CD4-positive, alpha-beta T cell treated with Interleukin-6 for 4 hours (primary cell): ENCODE measurements around the gene TRAPPC4.
"Not testable (repeated sequence)": the region's sequence is repeated elsewhere in the genome, so short reads cannot be mapped to it uniquely, and the experiment has no call there.

Source experiments
- DNase-seq: peaks from one replicate; pipeline ENCODE4 v3.0.0-alpha.2; 2020; ENCODE audit warnings: mixed read lengths

Gene TRAPPC4

GRCh38 chr11:119034813-119035212 lies 16.2 kb downstream of the TRAPPC4 start:
- no peak for DNase-seq

GRCh38 chr11:119038884-119039283 lies 20.3 kb downstream of the TRAPPC4 start:
- DNase-seq: no peak

DNA sequence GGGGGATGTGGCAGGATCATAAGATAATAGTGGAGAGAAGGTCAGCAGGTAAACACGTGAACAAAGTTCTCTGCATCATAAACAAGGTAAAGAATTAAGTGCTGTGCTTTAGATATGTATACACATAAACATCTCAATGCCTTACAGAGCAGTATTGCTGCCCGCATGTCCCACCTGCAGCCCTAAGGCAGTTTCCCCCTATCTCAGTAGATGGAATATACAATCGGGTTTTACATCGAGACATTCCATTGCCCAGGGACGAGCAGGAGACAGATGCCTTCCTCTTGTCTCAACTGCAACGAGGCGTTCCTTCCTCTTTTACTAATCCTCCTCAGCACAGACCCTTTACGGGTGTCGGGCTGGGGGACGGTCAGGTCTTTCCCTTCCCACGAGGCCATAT lies 20.9 kb downstream of the TRAPPC4 start:
- DNase-seq: not testable (repeated sequence)

DNA sequence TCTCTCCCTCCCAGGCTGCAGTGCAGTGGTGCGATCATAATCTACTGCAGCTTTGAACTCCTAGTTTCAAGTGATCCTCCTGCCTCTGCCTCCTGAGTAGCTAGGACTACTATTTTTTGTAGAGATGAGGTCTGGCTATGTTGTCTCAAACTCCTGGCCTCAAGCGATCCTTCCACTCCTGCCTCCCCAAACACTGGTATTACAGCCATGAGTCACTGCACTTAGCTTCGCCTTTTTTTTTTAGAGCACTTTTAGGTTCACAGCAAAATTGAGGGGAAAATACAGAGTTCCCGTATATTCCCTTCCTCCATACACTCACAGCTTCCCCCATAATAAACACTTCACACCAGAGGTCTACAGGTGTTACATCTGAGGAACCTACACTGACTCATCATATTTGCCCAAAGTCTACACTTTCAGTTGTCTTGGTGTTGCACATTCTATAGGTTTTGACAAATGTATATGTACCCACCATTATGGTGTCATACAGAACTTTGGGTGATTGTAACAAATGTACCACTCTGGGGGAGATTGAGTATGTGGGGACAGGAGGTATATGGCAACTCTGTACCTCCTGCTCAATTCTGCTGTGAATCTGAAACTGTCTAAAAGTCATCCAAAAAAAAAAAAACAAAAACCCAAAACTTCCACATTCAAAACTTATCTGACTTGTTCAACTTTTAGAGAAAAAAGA lies 23.4 kb downstream of the TRAPPC4 start:
- no peak for DNase-seq

GRCh38 chr11:119042927-119043326 lies 24.4 kb downstream of the TRAPPC4 start:
- no peak for DNase-seq

DNA sequence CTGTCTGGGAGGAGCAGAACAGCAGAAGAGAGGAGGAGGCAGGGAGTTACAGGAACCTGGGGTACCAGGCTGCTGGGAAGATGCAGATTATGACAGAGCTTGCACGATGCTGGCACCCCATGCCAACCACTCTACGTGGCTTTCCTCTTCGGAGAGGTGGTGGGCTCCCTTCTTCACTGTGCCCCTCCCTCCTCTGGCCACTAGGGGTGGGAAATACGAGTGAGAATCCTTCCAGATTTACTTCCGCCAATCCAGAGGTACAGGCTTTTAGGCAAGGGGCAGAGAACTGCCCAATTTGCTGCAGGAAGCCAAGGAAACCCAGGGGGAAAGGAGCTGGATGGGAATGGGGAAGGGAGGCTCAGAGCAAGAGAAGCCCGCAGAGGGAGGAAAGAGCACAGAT lies 26.1 kb downstream of the TRAPPC4 start:
- no peak for DNase-seq

GRCh38 chr11:119046489-119046888 lies 27.9 kb downstream of the TRAPPC4 start:
- DNase-seq: no peak

DNA sequence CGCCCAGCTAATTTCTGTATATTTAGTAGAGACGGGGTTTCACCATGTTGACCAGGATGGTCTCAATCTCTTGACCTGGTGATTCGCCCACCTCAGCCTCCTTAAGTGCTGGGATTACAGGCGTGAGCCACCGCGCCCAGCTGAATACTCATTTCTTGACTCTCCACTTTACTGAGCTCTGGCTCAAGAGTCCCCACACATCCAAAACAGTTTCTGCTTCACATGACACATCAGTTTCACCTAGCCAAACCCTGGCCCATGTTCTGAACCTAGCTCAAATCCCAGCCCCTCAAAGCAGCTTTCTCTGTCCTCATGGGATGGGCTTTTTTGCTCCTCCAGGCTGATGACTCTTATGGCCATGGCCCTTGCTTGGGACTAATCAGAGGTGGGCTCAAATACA lies 28.6 kb downstream of the TRAPPC4 start:
- no peak for DNase-seq

DNA sequence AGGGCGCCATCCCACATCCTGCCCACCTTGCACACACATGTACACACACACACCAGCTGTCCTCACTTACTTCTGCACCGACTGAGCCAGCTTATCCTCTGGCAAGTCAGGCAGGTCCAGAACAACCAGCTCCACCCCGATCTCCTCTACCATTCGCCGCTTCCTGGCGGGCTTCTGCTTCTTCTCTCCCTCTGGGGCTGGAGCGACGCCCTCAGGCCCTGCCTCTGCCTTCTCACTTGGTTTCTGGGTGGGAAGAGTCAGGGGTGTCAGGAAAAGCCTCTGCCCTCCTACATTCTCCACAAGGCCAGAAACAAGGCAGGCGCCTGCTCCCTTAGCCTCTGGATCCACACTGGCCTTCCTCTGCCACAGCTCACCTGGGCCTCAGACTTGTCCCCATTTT lies 30.1 kb downstream of the TRAPPC4 start:
- DNase-seq: no peak

DNA sequence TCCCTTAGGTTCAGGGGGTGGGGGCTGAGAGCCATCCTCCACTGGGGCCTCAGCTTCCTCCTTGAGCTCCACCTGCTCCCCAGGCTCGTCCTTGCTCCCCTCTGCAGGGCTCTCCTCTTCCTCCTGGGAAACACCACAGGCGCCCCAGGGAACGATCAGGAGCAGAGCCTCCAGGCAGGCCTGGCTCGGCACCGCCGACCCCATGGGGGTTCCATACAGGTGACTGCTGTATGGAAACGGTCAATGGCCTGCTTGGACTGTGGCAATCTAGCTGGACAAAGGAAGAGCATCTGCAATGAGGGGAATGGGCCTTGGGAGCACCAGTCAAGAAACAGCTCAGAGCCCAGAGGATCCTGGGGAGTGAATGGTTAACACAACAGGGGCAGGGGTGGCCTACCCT lies 30.5 kb downstream of the TRAPPC4 start:
- DNase-seq: no peak

GRCh38 chr11:119051440-119052162 lies 33.0 kb downstream of the TRAPPC4 start:
- DNase-seq: no peak

- no peak for DNase-seq
Measured at GRCh38 chr11:119052163-119052814, 33.7 kb downstream of the TRAPPC4 start.

GRCh38 chr11:119054418-119054817 lies 35.9 kb downstream of the TRAPPC4 start:
- DNase-seq: no peak

GRCh38 chr11:119055901-119056300 lies 37.3 kb downstream of the TRAPPC4 start:
- DNase-seq: no peak

- DNase-seq: peak; percentile 50
Measured at GRCh38 chr11:119056421-119056999, 37.9 kb downstream of the TRAPPC4 start.

- DNase-seq: peak; percentile 100
Measured at GRCh38 chr11:119057000-119057769, 38.6 kb downstream of the TRAPPC4 start, which contains the start of gene HYOU1. Gene HYOU1, minus strand, starts transcription at chr11:119057205. Its CDS starts 1,045 bp downstream, at chr11:119056160.

GRCh38 chr11:119059128-119059527 lies 40.6 kb downstream of the TRAPPC4 start:
- not testable (repeated sequence) for DNase-seq

DNA sequence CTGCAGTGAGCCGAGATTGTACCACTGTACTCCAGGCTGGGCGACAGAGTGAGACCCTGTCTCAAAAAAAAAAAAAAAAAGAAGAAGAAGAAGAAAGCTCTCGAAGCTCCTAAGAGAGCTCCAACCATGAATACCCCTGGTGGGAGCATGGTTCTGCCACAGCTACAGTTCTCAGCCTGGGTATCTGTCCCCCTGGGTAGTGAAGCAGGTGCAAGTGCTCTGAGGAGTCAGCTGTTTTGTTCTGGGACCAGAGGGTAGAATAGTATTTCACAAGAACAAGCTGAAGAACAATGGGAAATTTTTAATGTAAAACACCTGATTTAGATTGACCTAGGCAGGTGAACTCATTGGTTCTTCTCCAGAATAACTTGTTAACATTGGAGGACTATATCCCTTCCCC lies 42.7 kb downstream of the TRAPPC4 start:
- no peak for DNase-seq

GRCh38 chr11:119062779-119063178 lies 44.2 kb downstream of the TRAPPC4 start:
- no peak for DNase-seq

GRCh38 chr11:119065369-119065768 lies 46.8 kb downstream of the TRAPPC4 start:
- peak; percentile 59 for DNase-seq

- DNase-seq: peak; percentile 99
Measured at GRCh38 chr11:119067371-119068222, 49.0 kb downstream of the TRAPPC4 start, which contains the start of gene VPS11. Gene VPS11, plus strand, starts transcription at chr11:119067818. Its CDS starts 6 bp downstream, at chr11:119067824.
